Suppressor macrophage treated with lipopolysaccharide for 1 hour (primary cell): Measurements from ENCODE around the gene SDR42E1.

Experiments used
- DNase-seq, 3 donors: peaks; one replicate each; pipeline ENCODE4 v3.0.0-alpha.2; 2020 to 2022

Gene SDR42E1

GRCh38 chr16:82011199-82011641 is at the start of gene SDR42E1:
SDR42E1 (minus strand) TSS chr16:82011470; CDS start chr16:82000858, 10,612 bp downstream.
- DNase-seq = no peak

GRCh38 chr16:82059983-82060421 is 48.7 kb upstream of the SDR42E1 start:
- peak; percentile 71 to 81 (median 74) for DNase-seq

- no peak for DNase-seq
Measured at GRCh38 chr16:82059161-82059982, 48.1 kb upstream of the SDR42E1 start.

- no peak for DNase-seq
Measured at GRCh38 chr16:82056550-82056896, 45.3 kb upstream of the SDR42E1 start.

- DNase-seq = no peak
Measured at GRCh38 chr16:82055728-82056549, 44.7 kb upstream of the SDR42E1 start.

- no peak for DNase-seq
Measured at GRCh38 chr16:82055117-82055516, 43.8 kb upstream of the SDR42E1 start.

GRCh38 chr16:82051656-82052055 is 40.4 kb upstream of the SDR42E1 start:
- no peak for DNase-seq

GRCh38 chr16:82050909-82051357 is 39.7 kb upstream of the SDR42E1 start:
- no peak for DNase-seq

GRCh38 chr16:82050506-82050905 is 39.2 kb upstream of the SDR42E1 start:
- no peak for DNase-seq

GRCh38 chr16:82049484-82049883 is 38.2 kb upstream of the SDR42E1 start:
- DNase-seq = no peak

- DNase-seq = no peak
Measured at GRCh38 chr16:82047787-82048186, 36.5 kb upstream of the SDR42E1 start.

GRCh38 chr16:82047374-82047773 is 36.1 kb upstream of the SDR42E1 start:
- DNase-seq = no peak

- no peak for DNase-seq
Measured at GRCh38 chr16:82046941-82047340, 35.7 kb upstream of the SDR42E1 start.

- DNase-seq = no peak
Measured at GRCh38 chr16:82046541-82046940, 35.3 kb upstream of the SDR42E1 start.

GRCh38 chr16:82045465-82045864 is 34.2 kb upstream of the SDR42E1 start:
- DNase-seq = no peak

GRCh38 chr16:82044585-82044911 is 33.3 kb upstream of the SDR42E1 start:
- DNase-seq = no peak

GRCh38 chr16:82043680-82044584 is 32.7 kb upstream of the SDR42E1 start:
- no peak for DNase-seq

- DNase-seq = no peak
Measured at GRCh38 chr16:82042846-82043245, 31.6 kb upstream of the SDR42E1 start.

GRCh38 chr16:82042144-82042543 is 30.9 kb upstream of the SDR42E1 start:
- no peak for DNase-seq

- DNase-seq = no peak
Measured at GRCh38 chr16:82041542-82041941, 30.3 kb upstream of the SDR42E1 start.

- DNase-seq = no peak
Measured at GRCh38 chr16:82040296-82040695, 29.0 kb upstream of the SDR42E1 start.

- no peak for DNase-seq
Measured at GRCh38 chr16:82037666-82038065, 26.4 kb upstream of the SDR42E1 start.

- no peak for DNase-seq
Measured at GRCh38 chr16:82037251-82037650, 26.0 kb upstream of the SDR42E1 start.
